Endothelial cell (in vitro differentiated cells): ENCODE measurements around the gene ALCAM. TPM values are rescaled to one million over a fixed set of nuclear protein-coding genes. Genes with fewer than 3 reads are reported as not detected.

Source experiments
- DNase-seq: peaks from one replicate; pipeline ENCODE4 v3.0.0; 2021; ENCODE audit warnings: low spot score
- H3K27ac Mint-ChIP-seq: one replicate; pipeline ENCODE4 v1.8.0; 2021; ENCODE audit warnings: mixed read lengths, inconsistent platforms; ENCODE audit not compliant: unreplicated experiment
- H3K27me3 Mint-ChIP-seq: one replicate; pipeline ENCODE4 v1.8.0; 2021; ENCODE audit warnings: mild to moderate bottlenecking, moderate library complexity, mixed read lengths, inconsistent platforms; ENCODE audit not compliant: unreplicated experiment
- H3K36me3 Mint-ChIP-seq: one replicate; pipeline ENCODE4 v1.8.0; 2021; ENCODE audit warnings: mild to moderate bottlenecking, low read depth, mixed read lengths, inconsistent platforms; ENCODE audit not compliant: unreplicated experiment
- H3K4me1 Mint-ChIP-seq: one replicate; pipeline ENCODE4 v1.8.0; 2021; ENCODE audit warnings: mild to moderate bottlenecking, mixed read lengths, inconsistent platforms; ENCODE audit not compliant: unreplicated experiment
- H3K4me3 Mint-ChIP-seq: one replicate; pipeline ENCODE4 v1.8.0; 2021; ENCODE audit warnings: mild to moderate bottlenecking, mixed read lengths, inconsistent platforms; ENCODE audit not compliant: unreplicated experiment
- H3K9me3 Mint-ChIP-seq: one replicate; pipeline ENCODE4 v1.8.0; 2021; ENCODE audit warnings: mixed read lengths, inconsistent platforms; ENCODE audit not compliant: unreplicated experiment
- total RNA-seq: library from RNA; stranded (reverse); fragmentation: NEBNext Ultra II Directional; extraction: Animal tissue kit (Norgen Biotek cat#: 25700); gene quantifications from one replicate; pipeline ENCODE4 v1.2.1, GENCODE V29; 2021; ENCODE audit not compliant: unreplicated experiment
- TF ChIP-seq, protein P1 (sequence below): fragments of 200-600 bp; sonication (generic); IDR thresholded peaks from one replicate; pipeline ENCODE4 v1.5.0; 2021; ENCODE audit warnings: antibody characterized with exemption; ENCODE audit not compliant: unreplicated experiment

Gene ALCAM
- total RNA-seq, 1 donor from 2014 or later, result 14.0 TPM

DNA sequence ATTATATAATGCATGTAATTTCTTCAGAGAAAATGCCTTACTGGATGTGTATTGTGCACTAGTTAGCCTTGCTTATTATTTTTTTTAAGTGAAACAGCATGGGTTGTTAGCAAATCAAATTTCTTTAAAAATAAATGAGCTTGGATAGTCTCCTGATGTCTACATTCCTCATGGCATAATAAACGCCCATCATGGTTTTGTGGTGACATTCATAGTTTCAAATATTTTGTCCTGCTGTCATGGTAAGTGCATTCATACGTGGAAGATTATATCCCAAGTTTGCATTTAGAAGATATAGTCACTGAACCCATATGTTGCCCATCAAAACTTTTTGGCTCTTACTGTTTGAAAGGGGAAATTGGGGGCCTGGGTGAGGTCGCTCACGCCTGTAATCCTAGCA lies 130.7 kb downstream of the ALCAM start:
- Mint-ChIP-seq H3K27ac (no peak overlapping the region), H3K4me3 (no peak overlapping the region), H3K9me3 (no peaks in the 10 kb centered on the region), H3K36me3 (no peaks in the 10 kb centered on the region), H3K4me1 (peaks cover 11% of the 10 kb centered on the region), H3K27me3 (peaks cover 2% of the 10 kb centered on the region)
- no peak for DNase-seq
- TF ChIP-seq, protein P1, sequence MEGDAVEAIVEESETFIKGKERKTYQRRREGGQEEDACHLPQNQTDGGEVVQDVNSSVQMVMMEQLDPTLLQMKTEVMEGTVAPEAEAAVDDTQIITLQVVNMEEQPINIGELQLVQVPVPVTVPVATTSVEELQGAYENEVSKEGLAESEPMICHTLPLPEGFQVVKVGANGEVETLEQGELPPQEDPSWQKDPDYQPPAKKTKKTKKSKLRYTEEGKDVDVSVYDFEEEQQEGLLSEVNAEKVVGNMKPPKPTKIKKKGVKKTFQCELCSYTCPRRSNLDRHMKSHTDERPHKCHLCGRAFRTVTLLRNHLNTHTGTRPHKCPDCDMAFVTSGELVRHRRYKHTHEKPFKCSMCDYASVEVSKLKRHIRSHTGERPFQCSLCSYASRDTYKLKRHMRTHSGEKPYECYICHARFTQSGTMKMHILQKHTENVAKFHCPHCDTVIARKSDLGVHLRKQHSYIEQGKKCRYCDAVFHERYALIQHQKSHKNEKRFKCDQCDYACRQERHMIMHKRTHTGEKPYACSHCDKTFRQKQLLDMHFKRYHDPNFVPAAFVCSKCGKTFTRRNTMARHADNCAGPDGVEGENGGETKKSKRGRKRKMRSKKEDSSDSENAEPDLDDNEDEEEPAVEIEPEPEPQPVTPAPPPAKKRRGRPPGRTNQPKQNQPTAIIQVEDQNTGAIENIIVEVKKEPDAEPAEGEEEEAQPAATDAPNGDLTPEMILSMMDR, result no peak

DNA sequence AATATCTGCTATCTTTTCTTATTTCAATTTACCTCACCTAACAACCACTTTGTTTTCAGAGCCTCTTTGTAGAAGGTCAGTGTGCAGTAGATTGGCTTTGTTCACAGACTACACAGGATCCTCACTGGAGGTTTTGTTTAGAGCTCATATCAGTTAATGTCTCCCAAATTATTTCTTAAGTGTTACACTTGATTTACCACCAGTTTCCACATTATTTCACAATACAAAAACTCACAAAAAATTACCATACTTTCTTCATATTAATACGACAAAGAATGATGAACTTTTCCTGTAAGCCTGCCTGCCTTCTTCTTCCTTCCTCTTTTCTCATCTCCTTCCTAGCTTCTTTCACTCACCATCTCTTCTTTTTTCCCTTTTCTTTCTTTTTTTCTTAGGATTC lies 133.3 kb downstream of the ALCAM start:
- no peak overlapping the region for H3K27ac Mint-ChIP-seq
- peaks cover 11% of the 10 kb centered on the region for H3K4me1 Mint-ChIP-seq
- DNase-seq, result no peak
- TF ChIP-seq, protein P1, result no peak
- no peaks in the 10 kb centered on the region for H3K9me3 Mint-ChIP-seq
- H3K4me3 Mint-ChIP-seq, result no peak overlapping the region
- no peaks in the 10 kb centered on the region for H3K27me3 Mint-ChIP-seq
- H3K36me3 Mint-ChIP-seq, result no peaks in the 10 kb centered on the region

DNA sequence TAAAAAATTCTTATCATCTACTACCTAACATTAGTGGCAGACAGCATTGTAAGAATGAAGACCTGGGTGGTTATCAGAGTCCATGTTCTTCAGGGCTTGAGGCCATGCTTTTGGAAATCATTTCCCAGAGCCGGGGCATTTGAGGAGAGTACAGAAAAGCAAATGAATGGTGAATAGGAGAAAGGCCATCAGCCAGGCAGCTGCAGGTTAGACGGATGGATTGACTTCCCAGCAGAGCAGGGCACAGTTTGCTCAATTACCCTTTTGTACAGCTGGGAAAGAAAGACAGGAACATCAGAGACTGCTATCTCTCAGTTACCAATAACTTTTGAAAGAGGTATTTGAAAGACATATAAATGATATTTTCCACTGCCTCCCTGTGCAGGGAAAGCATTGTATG lies 135.6 kb downstream of the ALCAM start:
- no peak overlapping the region for H3K4me3 Mint-ChIP-seq
- no peak for DNase-seq
- TF ChIP-seq, protein P1, result no peak
- H3K4me1 Mint-ChIP-seq, result peaks cover 10% of the 10 kb centered on the region
- H3K27ac Mint-ChIP-seq, result no peak overlapping the region
- H3K9me3 Mint-ChIP-seq, result no peaks in the 10 kb centered on the region
- H3K27me3 Mint-ChIP-seq, result no peaks in the 10 kb centered on the region
- no peaks in the 10 kb centered on the region for H3K36me3 Mint-ChIP-seq

DNA sequence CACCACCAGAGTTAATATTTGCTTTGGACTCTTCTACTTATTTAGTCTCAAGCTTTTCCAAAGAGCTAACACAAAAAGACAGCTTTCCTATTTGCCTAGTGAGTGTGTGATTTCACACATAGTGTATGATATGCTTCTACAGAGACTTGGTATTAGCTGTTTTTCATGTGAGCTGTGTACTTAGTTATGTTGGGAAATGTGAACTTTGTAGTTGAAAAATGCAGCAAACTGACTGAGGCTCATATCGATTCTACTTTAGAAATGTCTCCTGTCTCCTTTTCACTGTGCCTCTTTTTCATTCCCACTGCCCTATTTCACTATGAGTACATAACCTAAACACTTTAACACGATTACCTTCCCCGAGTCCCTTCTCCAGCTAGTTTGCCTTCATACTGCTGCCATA lies 136.5 kb downstream of the ALCAM start:
- H3K27ac Mint-ChIP-seq, result no peak overlapping the region
- DNase-seq, result no peak
- no peaks in the 10 kb centered on the region for H3K9me3 Mint-ChIP-seq
- peaks cover 10% of the 10 kb centered on the region for H3K4me1 Mint-ChIP-seq
- TF ChIP-seq, protein P1, result no peak
- no peaks in the 10 kb centered on the region for H3K36me3 Mint-ChIP-seq
- no peak overlapping the region for H3K4me3 Mint-ChIP-seq
- H3K27me3 Mint-ChIP-seq, result no peaks in the 10 kb centered on the region

DNA sequence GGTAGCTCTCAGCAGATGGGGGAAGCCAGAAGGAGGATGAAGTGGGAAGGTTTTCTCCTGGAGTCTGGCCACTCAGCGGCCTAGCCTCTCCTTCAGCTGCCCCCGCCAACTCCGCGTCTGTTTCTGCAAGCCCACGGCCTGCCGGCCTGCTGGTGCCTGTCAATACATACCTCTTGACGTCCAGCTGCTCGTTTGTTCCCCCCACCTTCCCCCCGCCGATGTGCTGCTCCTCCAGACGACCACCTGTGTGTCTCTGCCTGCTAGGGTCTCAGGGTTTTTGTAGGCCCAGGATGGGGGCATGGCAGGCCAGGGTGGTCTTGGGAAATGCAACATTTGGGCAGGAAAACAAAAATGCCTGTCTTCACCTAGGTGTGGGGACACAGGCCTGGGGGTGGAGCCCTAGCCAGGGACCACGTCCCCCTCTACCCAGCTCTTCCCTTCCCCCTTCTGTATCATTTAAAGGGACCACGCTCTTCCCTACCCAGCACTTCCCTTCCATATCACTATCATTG lies 137.8 kb downstream of the ALCAM start:
- H3K4me3 Mint-ChIP-seq, result no peak overlapping the region
- peaks cover 10% of the 10 kb centered on the region for H3K4me1 Mint-ChIP-seq
- no peak overlapping the region for H3K27ac Mint-ChIP-seq
- TF ChIP-seq, protein P1, result no peak
- no peaks in the 10 kb centered on the region for H3K9me3 Mint-ChIP-seq
- no peaks in the 10 kb centered on the region for H3K27me3 Mint-ChIP-seq
- H3K36me3 Mint-ChIP-seq, result no peaks in the 10 kb centered on the region
- no peak for DNase-seq
